ENCODE results near the gene BMERB1. TPM values are rescaled to one million over a fixed set of nuclear protein-coding genes. Genes with fewer than 3 reads are reported as not detected.
A peak's percentile ranks its signal among the peaks of the same experiment; 100 is the strongest.

Gene BMERB1
- total RNA-seq, 1 experiment from 2014 or later, result 17.4 TPM

GRCh38 chr16:15495898-15496297 lies 61.5 kb downstream of the BMERB1 start:
- no peak for DNase-seq (ENCODE audit: low spot score)

GRCh38 chr16:15498427-15499175 lies 64.2 kb downstream of the BMERB1 start:
- DNase-seq (ENCODE audit: low spot score), result no peak

- DNase-seq (ENCODE audit: low spot score), result peak; percentile 97
Observed at GRCh38 chr16:15502041-15502725, 67.8 kb downstream of the BMERB1 start.

GRCh38 chr16:15506441-15506840 lies 72.1 kb downstream of the BMERB1 start:
- no peak for DNase-seq (ENCODE audit: low spot score)

GRCh38 chr16:15507301-15507958 lies 73.0 kb downstream of the BMERB1 start:
- peak; percentile 38 for DNase-seq (ENCODE audit: low spot score)

GRCh38 chr16:15507959-15508627 lies 73.7 kb downstream of the BMERB1 start:
- DNase-seq (ENCODE audit: low spot score), result no peak

- DNase-seq (ENCODE audit: low spot score), result no peak
Observed at GRCh38 chr16:15509051-15509592, 74.7 kb downstream of the BMERB1 start.

- DNase-seq (ENCODE audit: low spot score), result peak; percentile 46
Observed at GRCh38 chr16:15509593-15510535, 75.5 kb downstream of the BMERB1 start.

- no peak for DNase-seq (ENCODE audit: low spot score)
Observed at GRCh38 chr16:15510992-15511391, 76.6 kb downstream of the BMERB1 start.

GRCh38 chr16:15511759-15512487 lies 77.5 kb downstream of the BMERB1 start:
- DNase-seq (ENCODE audit: low spot score), result no peak

GRCh38 chr16:15513156-15513555 lies 78.8 kb downstream of the BMERB1 start:
- no peak for DNase-seq (ENCODE audit: low spot score)

GRCh38 chr16:15515992-15516391 lies 81.6 kb downstream of the BMERB1 start:
- DNase-seq (ENCODE audit: low spot score), result no peak

GRCh38 chr16:15516609-15517008 lies 82.2 kb downstream of the BMERB1 start:
- DNase-seq (ENCODE audit: low spot score), result no peak

GRCh38 chr16:15517743-15518377 lies 83.5 kb downstream of the BMERB1 start:
- DNase-seq (ENCODE audit: low spot score), result no peak

GRCh38 chr16:15518381-15519351 lies 84.3 kb downstream of the BMERB1 start:
- DNase-seq (ENCODE audit: low spot score), result peak; percentile 39

GRCh38 chr16:15519790-15520189 lies 85.4 kb downstream of the BMERB1 start:
- no peak for DNase-seq (ENCODE audit: low spot score)

- no peak for DNase-seq (ENCODE audit: low spot score)
Observed at GRCh38 chr16:15521390-15521757, 87.0 kb downstream of the BMERB1 start.

GRCh38 chr16:15521758-15522509 lies 87.5 kb downstream of the BMERB1 start:
- no peak for DNase-seq (ENCODE audit: low spot score)
